HG02973 (cell line): ENCODE results near the gene DHFR.
"Not testable (repeated sequence)": the region's sequence is repeated elsewhere in the genome, so short reads cannot be mapped to it uniquely, and the experiment has no call there.

Experiments used
- ATAC-seq: cut with Tn5 transposase; IDR thresholded peaks from one replicate; pipeline ENCODE4 v1.9.1; 2021; ENCODE audit warnings: moderate library complexity; ENCODE audit not compliant: unreplicated experiment

DHFR gene

GRCh38 chr5:80600943-80601693, 53.7 kb downstream of the DHFR start:
- ATAC-seq, result no peak

GRCh38 chr5:80597500-80597899, 57.3 kb downstream of the DHFR start:
- no peak for ATAC-seq

- no peak for ATAC-seq
Observed at GRCh38 chr5:80594810-80595209, 60.0 kb downstream of the DHFR start.

- no peak for ATAC-seq
Observed at GRCh38 chr5:80592761-80593160, 62.0 kb downstream of the DHFR start.

- ATAC-seq, result no peak
Observed at GRCh38 chr5:80592105-80592504, 62.7 kb downstream of the DHFR start.

- ATAC-seq, result no peak
Observed at GRCh38 chr5:80591352-80591751, 63.4 kb downstream of the DHFR start.

- no peak for ATAC-seq
Observed at GRCh38 chr5:80590766-80591165, 64.0 kb downstream of the DHFR start.

- no peak for ATAC-seq
Observed at GRCh38 chr5:80588858-80589540, 65.8 kb downstream of the DHFR start.

GRCh38 chr5:80584770-80585169, 70.0 kb downstream of the DHFR start:
- ATAC-seq, result no peak

GRCh38 chr5:80580291-80580690, 74.5 kb downstream of the DHFR start:
- not testable (repeated sequence) for ATAC-seq

GRCh38 chr5:80579050-80579449, 75.7 kb downstream of the DHFR start:
- no peak for ATAC-seq

GRCh38 chr5:80577707-80578106, 77.1 kb downstream of the DHFR start:
- ATAC-seq, result no peak

GRCh38 chr5:80576383-80576782, 78.4 kb downstream of the DHFR start:
- ATAC-seq, result no peak
